Middle frontal gyrus (tissue), 1 donor: Measurements from ENCODE around the gene DAG1.

Source experiments
- DNase-seq: peaks from one replicate; pipeline ENCODE4 v3.0.0-alpha.2; 2015; ENCODE audit warnings: low spot score; ENCODE audit errors: extremely low spot score

The DAG1 gene

DNA sequence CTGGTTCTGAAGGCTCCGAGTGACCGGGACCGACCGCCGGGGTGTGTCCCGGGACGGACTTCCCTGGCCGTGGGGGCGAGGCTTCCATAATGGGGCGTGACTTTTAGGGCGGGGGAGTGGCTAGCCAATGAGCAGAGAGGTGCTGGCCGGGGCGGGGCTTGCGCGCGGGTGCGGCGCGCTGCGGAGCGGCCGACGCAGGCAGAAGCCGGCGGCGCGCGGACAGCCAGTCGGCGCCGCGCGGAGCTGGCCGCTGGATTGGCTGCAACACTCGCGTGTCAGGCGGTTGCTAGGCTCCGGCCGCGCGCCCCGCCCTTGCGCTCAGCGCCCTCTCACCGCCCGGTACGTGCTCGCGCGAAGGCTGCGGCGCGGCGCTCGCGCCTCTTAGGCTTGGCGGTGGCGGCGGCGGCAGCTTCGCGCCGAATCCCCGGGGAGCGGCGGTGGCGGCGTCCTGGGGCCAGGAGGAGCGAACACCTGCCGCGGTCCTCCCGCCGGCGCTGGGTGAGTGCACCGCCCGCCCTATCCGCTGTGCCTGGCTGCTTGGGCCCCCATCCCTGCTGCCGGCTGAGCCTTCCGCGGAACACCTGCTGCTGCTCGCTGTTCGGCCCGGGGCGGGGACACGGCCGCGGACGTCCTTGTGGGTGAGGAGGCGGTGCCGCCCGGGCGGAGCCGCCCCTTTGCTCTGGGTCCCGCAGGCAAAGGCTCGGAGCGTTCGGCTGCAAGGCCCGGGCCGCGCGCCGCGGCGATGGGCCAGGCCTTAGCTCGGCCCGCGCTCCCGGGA is at the start of gene DAG1:
Gene DAG1, plus strand, starts transcription at position 332 of the 778 bp plus-strand sequence. CDS start 40,268 bp downstream, outside the sequence.
- DNase-seq = peak; percentile 94

DNA sequence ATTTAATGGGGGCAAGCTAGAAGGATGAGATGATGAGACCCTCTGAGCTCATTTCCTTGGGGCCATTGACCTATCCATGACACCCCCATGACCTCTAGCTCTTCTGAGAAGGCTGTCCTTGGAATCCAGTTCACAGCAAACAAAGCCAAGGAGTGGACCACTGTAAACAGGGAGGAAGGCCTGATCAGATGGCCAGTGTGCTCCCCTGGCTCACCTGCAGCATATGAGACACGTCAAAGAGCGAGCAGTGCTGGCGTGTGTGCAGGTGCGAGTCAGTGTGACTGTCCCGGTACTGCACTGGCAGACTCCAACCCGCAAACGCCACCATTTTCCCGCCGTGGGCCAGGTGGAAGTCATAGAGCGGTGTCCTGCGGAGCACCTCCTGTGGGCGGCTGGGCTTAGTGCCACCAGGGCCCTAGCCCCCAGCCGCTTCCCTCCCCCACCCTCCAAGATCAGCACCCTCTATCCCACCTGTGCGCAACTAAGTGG is 48.1 kb upstream of the DAG1 start:
- no peak for DNase-seq

DNA sequence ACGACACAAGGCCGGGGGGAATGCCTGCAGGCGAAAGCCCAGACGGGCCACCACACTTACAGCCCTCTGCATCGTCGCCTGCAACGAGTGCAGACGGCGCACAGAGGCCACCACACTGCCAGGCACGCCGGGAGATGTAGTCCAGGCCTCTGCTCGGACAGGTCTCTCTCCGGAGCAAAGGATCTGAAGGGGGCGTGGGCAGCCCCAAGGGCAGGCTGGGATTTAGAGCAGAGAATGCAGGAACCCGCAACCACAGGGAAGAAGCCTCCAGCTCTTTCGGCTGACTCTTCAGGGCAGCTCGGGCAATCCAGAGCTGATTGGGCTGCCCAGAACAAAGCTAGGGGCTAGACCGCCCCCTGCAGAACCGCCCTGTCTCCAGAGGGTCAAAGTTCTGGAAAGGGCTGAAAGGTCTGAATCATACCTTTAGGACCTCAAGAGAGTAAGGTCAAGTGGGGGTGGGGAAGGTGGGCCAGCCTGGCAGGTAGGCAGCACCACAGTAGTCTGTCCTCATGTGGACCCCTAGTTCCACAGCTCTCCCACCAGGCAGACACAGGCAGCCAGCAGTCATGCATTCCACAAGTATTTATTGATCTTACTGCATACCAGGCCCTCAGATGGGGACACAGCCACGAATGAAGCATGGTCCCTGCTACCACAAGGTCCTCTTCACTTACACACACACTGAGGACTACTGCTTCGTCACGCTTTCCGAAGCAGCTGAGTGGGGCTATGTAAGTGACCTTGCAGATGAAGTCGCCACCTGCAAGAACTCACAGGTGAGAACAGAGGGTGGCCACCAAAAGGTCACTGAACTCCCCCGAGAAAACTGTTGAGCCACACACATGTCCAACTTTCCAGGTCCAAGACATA is 47.5 kb upstream of the DAG1 start, which contains the start of gene AMT:
Gene AMT, minus strand, starts transcription at position 95 of the 870 bp plus-strand sequence. Its CDS starts 23 bp downstream, at position 72.
- no peak for DNase-seq

DNA sequence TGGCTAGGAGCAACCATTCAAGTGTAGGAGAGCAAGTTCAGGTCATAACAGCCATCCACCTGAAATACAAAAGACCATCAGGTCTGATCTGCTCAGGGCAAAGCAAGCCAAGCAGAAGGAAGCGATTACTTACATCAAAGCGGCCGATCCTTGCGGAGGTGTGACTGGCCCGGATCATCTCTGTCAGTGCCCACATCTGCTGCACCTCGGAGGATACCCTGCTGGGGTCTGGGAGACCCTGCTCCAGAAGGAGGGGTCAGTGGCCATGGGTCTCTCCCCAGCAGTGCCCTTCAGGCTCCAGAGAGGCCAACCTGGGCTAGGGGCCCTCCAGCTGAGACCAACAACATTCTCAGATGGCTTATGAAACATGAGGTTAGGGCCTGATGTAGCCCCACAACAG is 45.3 kb upstream of the DAG1 start:
- no peak for DNase-seq

DNA sequence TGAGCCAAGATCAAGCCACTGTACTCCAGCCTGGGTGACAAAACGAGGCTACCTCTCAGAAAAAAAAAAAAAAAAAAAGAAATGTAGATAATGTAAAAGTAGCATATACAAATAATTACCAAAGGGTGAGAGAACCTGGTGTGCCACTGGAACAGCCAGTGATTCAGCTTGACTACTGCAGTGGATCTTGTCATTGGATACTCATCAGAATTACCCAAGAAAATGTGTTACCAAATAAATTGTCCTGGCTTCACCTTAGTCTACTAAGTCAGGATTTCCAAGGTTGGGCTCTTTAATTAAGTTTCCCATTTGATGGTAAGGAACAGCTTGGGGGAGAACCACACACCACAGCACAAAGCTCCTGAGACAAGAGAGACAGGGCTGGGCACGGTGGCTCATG is 42.5 kb upstream of the DAG1 start:
- DNase-seq = no peak

DNA sequence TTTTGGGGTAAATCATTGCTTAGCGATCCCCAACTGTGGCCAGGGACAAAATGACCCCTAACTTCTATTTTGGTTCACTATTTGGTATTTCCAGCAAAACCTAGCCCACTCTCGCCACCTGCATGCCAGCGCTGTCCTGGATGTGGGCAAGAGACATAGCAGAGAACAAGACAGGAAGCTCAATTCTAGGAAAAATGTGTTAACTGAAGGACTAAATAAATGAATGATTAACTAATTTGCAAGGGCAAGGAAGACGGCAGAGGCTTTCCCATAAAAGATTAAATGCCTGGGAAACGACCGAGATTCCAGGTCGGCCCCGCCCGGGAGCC is 41.4 kb upstream of the DAG1 start:
- no peak for DNase-seq

DNA sequence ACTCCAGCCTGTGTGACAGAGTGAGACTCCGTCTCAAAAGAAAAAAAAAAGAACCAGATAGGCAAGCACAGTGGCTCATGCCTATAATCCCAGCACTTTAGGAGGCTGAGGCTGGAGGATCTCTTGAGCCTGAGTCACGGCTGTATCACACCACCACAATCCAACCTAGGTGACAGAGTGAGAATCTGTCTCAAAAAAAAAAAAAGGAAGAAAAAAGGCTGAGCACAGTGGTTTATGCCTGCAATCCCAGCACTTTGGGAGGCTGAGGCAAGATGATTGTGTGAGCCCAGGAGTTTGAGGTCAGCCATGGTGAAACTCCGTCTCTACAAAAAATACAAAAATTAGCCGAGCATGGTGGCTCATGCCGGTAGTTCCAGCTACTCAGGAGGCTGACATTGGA is 35.3 kb upstream of the DAG1 start:
- DNase-seq = no peak

DNA sequence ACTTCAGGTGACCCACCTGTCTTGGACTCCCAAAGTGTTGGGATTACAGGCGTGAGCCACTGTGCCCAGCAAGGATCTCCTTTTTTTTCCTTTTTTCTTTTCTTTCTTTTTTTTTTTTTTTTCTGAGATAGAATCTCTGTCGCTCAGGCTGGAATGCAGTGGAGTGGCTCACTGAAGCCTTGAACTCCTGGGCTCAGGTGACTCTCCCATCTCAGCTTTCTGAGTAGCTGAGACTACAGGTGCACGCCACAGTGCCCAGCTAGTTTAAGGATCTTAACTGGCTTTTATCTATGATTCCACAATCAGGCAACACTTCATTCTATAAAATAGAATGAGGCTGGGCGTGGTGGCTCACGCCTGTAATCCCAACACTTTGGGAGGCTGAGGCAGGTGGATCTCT is 24.7 kb upstream of the DAG1 start:
- DNase-seq = no peak

DNA sequence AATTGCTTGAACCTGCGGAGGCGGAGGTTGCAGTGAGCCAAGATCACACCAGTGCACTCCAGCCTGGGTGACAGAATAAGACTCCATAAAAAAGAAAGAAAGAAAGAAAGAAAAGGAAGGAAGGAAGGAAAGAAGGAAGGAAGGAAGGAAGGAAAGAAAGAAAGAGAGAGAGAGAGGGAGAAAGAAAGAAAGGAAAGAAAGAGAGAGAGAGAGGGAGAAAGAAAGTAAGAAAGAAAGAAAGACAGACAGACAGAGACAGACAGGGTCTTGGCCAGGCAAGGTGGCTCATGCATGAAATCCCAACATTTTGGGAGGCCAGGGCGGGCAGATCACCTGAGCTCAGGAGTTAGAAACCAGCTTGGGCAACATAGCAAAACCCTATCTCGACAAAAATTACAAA is 16.4 kb upstream of the DAG1 start:
- no peak for DNase-seq

DNA sequence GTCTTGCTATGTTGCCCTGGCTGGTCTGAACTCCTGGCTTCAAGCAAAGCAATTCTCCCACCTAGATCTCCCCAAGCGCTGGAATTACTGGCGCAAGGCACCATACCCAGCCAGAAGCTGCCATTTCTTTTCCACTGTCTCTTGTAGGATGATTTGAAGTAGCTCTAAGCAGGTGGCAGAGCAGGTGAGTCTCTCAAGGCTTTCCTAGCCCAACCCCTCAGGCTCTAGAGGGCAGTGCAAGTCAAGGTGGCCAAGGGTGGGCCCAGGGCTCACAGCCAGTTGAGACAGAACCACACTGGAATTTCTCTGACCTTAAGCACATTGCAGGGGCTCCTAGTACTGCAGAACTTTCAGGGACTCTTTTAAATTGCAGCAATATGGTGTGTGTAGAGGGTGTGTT is 15.6 kb upstream of the DAG1 start:
- DNase-seq = no peak

DNA sequence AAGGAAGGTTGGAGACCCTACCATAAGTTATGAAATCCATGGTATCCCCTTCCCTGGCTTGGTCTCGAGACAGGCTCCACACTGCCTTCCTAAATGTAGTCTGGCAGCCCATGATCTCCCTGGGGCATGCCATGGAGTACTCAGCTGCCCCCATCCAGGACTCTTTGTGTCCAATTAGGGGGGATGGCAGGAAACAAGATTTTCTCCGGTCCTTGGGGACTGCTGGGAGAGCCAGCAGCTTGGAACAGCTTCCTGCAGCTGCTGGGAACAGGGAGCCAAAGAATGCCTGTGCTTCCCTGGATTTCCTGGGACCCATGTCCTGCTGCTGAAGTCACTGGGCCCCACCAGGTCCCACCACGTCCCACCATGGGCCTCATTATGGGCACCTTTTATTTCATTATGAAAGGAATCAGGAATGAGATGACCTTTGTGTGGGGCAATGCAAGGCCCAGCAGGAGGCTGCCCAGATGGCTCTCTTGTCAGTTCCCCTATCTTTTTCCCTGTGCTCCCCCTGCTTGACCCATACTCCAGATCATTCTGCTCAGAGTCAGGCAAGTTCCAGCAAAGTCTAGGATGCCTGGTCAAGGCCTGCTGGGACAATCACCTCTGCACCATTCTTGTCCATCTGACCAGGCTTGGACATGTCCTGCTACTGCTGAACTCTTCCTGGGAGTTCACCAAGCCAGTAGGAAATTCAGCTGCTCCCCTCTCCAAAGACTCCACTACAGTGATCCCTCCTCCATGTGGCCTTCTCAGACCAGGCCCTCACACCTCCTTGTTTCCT is 15.0 kb upstream of the DAG1 start:
- no peak for DNase-seq

DNA sequence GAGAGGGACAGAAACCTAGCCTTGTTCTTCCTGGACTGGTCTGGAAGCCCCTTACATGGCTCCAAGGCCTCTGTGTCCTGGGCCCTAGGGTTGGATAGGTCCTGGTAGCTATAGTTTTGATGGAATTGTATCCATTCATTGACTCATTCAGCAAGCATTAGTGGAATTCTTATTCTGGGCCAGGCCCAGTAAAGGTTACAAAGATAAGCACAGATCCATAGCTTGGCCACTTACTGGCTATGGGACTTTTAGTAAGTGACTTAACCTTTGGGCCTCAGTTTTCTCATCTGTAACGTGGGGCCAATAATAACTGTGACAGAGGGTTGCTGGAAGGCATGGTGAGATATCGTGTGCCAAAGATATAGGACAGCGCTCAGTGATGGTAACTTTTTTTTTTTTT is 13.6 kb upstream of the DAG1 start:
- DNase-seq = no peak

DNA sequence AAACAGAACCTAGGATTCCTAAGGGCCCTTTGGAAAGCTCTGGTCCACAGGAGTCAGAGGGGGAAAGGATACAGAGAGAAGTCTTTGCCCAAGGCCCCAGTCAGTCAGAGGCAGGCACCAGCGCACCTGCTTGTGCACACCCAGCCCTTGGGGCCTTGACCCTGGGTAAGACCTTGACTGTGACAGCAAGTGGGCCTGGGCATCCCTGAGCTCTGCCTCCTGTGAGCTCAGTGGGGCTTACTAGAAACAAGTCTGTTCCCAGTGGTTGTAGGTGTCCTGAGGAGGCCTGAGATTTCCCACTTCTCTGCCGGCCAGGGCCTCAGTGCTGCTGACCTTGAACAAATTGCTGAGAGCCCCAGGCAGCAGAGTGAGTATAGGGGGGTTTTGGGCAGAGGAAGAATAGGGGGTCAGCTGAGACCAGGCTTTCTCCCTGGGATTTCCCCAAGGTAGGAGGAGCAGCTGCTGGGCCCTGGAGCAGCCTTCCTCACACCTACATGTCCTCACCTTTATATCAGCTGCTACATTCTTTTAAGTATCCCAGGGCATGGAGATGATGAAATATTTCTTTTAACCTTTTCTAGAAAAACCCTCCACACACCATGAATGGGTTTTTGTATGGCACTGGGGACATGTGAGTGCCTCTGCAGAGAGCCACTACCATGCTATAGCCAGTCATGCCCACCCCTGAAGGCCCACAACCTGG is 9.7 kb upstream of the DAG1 start:
- DNase-seq = no peak

DNA sequence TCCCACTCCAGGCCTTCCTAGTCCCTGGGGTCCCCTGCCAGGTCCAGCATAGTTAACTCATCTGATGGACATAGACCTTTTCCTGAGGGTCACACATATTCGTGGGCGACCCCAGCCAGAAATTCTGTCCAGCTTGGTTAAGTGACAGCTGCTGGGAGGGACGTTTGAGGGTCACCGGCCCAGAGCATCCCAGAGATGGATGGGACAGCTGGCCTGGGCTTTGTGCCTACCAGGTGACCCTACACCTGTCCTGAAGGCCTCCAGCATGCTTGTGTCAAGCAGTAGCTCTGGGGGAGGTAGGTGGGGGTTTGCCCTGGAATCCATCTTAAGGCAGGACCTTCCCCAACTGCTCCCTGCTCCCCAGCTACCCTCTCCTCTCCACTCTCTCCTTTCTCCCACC is 9.1 kb upstream of the DAG1 start:
- DNase-seq = no peak

DNA sequence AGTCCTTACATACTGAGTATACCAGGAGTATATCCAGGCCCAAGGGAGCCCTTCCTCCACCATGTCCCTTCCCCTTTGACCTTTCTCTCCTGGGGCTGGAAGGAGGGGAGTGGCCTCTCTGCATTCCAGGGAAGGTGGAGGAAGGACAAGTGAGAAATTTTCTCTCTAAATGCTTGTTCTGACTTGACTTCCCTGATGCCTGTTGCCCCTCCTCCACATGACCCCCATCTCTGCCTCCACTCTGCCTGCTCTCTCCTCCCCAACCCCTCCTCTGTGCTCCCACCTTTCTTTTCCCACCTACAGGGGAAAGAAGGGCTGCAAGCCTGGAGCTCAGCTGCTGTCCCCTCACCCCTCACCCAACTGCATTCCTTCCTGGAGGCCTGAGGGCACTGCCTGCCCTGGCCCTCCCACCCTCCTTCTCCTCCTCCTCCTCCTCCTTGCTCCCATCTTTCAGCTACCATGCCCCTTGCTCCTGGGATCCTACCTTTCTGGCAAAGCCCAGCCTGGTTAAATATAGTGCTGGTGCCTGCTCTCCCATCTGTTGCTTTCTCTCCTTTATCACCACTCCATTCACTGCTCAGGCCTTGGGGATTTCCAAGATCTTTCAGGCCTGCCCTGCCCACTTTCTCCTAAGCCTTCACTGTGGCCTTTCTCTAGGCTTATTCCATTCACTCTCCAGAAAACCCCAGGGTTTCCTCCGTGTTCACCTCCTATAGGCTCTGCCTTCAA is 8.5 kb upstream of the DAG1 start:
- no peak for DNase-seq

DNA sequence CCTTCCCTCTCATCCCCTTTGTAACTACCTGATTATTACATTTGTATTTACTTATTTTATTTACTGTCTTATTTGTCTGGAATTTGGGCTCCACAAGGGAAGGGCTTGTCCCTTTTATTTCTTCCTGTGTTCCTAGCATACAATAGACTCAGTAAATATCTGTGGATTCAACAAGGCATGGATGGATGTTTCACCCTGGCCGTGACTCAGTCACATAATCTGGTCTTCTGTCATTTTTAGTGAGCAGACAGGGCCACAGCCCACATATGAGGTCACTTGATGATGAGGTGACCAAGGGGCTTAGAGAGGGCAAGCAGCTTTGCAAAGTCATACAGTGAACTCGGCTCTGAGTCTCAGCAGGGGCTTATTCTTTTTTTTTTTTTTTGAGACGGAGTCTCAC is 7.8 kb upstream of the DAG1 start:
- DNase-seq = no peak

DNA sequence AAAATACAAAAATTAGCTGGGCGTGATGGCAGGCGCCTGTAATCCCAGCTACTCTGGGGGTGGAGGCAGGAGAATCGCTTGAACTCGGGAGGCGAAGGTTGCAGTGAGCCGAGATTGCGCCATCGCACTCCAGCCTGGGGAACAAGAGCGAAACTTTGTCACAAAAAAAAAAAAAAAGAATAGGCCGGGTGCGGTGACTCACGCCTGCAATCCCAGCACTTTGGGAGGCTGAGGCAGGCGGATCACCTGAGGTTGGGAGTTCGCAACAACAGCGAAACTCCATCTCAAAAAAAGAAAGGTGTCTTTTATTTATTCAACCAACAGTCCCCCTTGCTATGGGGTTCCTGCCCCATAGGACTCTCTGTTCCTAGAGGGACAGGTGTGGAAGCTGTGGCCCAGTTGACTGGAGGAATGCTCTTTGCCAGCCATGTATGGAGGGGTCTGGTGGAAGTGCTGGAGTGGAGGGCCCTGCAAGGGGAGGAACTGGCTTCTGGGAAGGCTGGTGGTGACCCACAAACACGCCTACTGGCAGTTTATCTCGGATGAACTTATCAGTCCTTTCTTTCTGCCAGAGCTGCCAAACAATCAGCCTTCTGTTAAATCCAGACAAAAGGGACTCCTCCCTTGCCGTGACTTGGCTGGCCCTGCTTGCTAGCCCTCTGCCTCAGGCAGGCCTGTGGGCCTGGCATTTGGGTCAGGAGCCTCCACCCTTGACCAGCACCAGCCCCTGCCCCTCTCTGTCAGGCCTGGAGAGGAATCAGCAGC is 4.6 kb upstream of the DAG1 start:
- no peak for DNase-seq

DNA sequence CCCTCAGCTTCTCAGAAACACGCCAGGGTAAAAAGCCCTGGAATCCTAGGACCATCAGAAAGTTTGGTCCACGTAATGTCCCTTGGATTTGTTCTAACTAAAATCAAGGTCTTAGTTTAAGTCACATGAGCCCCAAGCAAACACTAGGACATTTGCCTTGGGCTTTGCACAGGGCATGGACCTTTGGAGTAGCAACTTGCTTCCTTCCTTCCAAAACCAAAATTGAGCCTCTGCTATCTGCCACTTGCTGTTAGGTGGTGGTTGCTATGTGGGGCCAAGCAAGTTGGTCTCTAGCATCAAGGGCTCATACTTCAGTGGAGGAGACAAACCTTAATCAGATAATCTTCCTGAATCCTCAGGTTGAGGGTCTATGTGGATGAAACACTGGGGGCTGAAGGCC is 4.0 kb upstream of the DAG1 start:
- no peak for DNase-seq

DNA sequence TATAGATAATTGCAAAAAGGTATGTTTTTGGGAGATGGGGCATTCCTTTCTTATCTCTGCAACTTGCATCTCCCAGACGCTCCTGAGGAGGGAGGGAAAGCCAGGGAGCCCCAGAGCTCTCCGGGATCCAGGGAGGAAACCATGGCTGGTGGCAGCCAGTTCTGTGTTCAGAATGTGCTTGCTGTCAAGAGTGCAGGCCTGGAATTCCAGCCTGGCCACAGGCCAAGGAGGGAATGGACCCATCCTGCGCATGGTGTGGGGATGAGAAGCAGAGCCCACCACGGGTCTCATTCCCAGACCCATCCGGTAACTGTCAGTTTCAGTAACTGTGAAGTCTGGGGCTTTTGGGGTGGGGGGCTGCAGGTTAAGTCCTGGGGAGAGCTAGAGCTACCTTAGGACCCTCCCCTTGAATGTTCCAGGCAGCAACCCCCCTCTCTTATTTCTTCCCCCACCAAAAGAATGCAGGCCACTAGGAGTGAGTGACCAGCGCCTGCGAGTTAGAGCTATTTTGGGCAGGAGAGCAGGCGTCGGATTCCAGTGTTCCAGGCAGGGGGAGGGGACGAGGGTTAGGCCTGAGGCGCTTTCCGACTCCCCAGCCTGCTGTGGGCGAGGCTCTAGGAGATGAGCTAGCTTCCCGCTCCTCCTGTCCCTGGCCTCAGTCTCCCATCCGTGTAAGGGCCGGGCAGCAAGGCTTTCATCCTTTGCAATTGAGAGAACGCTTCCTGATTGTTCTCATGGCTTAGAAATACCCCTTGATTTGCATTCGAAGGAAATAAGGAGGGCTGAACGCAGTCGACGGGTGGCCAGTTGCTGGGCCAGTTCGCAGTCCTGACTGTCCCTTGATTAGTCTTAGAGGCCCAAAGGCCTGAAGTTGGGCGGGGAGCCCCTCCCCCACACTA is 781 bp upstream of the DAG1 start:
- peak; percentile 31 for DNase-seq
